ENCODE measurements around the gene RCOR1.

DNA sequence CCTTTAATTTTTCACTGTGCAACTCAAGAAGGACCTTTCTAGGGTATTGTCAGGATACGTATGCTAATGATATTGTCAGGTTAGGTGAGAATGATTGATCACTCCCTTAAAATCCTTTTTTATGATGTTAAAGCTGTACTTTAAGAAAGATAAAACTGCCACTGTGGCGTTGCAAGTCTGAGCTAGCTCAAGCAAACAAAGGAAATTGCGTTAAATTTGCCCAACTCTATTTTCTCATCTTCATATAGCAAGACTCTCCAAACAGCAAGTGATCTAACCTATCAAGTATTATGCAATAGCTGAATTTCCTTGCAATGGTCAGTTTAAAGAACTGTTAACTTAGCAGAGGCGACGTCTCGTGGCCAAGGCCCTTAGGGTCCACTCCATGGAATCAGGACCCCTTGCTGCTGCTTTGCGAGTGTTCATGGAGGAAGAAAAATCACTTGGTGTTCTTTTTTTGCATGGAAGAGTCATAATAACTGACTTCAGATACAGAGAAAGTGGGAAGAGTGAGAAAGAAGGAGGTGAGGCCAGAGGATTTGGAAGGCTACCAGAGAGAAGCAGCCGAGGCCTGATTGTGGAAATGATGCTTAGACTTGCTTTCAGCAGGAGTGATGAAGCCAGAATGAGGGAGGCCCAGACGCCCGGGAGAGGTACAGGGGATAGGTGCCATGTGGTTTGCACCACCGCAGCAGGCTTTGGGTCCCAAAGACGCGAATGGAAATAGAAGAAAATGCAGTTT is 187.3 kb downstream of the RCOR1 start:
- no peak for TF ChIP-seq GABPA (IDR thresholded peaks at IDR 0.05; ENCODE audit: low read depth)
- TF ChIP-seq, protein P1, sequence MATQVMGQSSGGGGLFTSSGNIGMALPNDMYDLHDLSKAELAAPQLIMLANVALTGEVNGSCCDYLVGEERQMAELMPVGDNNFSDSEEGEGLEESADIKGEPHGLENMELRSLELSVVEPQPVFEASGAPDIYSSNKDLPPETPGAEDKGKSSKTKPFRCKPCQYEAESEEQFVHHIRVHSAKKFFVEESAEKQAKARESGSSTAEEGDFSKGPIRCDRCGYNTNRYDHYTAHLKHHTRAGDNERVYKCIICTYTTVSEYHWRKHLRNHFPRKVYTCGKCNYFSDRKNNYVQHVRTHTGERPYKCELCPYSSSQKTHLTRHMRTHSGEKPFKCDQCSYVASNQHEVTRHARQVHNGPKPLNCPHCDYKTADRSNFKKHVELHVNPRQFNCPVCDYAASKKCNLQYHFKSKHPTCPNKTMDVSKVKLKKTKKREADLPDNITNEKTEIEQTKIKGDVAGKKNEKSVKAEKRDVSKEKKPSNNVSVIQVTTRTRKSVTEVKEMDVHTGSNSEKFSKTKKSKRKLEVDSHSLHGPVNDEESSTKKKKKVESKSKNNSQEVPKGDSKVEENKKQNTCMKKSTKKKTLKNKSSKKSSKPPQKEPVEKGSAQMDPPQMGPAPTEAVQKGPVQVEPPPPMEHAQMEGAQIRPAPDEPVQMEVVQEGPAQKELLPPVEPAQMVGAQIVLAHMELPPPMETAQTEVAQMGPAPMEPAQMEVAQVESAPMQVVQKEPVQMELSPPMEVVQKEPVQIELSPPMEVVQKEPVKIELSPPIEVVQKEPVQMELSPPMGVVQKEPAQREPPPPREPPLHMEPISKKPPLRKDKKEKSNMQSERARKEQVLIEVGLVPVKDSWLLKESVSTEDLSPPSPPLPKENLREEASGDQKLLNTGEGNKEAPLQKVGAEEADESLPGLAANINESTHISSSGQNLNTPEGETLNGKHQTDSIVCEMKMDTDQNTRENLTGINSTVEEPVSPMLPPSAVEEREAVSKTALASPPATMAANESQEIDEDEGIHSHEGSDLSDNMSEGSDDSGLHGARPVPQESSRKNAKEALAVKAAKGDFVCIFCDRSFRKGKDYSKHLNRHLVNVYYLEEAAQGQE (IDR thresholded peaks at IDR 0.05; ENCODE audit: insufficient replicate concordance, low read depth): no peak
- TF ChIP-seq, protein P2, sequence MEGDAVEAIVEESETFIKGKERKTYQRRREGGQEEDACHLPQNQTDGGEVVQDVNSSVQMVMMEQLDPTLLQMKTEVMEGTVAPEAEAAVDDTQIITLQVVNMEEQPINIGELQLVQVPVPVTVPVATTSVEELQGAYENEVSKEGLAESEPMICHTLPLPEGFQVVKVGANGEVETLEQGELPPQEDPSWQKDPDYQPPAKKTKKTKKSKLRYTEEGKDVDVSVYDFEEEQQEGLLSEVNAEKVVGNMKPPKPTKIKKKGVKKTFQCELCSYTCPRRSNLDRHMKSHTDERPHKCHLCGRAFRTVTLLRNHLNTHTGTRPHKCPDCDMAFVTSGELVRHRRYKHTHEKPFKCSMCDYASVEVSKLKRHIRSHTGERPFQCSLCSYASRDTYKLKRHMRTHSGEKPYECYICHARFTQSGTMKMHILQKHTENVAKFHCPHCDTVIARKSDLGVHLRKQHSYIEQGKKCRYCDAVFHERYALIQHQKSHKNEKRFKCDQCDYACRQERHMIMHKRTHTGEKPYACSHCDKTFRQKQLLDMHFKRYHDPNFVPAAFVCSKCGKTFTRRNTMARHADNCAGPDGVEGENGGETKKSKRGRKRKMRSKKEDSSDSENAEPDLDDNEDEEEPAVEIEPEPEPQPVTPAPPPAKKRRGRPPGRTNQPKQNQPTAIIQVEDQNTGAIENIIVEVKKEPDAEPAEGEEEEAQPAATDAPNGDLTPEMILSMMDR (IDR thresholded peaks at IDR 0.05; ENCODE audit: insufficient read depth, low read length): no peak

Data from HL-60 (cell line).